GM06990 (cell line): ENCODE measurements around the gene ZNF143.
A peak's percentile ranks its signal among the peaks of the same experiment; 100 is the strongest.

Source experiments
- DNase-seq: peaks from one replicate; pipeline ENCODE4 v3.0.0-alpha.2; 2011; ENCODE audit not compliant: insufficient read length; ENCODE audit errors: extremely low read depth
- H3K27me3 ChIP-seq: replicated peaks from 2 replicates; pipeline ENCODE4 v1.6.0; 2011; ENCODE audit warnings: low read length; ENCODE audit not compliant: control insufficient read depth, insufficient read depth
- H3K36me3 ChIP-seq: 2 replicates; pipeline ENCODE4 v1.5.1; 2011; ENCODE audit warnings: low read length; ENCODE audit not compliant: control insufficient read depth, insufficient read depth
- H3K4me3 ChIP-seq: replicated peaks from 2 replicates; pipeline ENCODE4 v1.5.1; 2011; ENCODE audit warnings: low read depth, mild to moderate bottlenecking, control low read depth, low read length
- TF ChIP-seq, protein P1 (sequence below): IDR thresholded peaks from 2 replicates; pipeline ENCODE4 v1.5.1; 2011; ENCODE audit warnings: low read length, control low read depth, mild to moderate bottlenecking, inconsistent platforms; ENCODE audit not compliant: insufficient read depth, poor library complexity, severe bottlenecking

ZNF143 gene

DNA sequence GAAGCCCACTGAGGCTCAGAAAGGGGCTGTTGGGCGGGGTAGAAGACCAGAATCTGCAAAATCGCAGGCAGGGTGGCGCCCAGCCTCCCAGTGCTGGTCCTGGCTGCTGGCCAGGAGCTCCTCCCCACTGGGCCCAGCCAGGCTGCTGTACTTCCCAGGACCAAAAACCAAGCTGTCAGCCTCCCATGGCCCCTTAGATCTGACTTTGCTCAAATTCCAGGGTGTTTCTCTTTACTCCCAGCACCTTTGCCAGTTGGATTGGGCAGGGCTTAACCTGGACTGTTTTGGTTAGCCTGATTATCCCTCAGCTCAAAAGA is 68.5 kb downstream of the ZNF143 start:
- Histone ChIP-seq H3K36me3 (peaks cover 2% of the 10 kb centered on the region), H3K4me3 (no peak overlapping the region), H3K27me3 (no peaks in the 10 kb centered on the region)
- TF ChIP-seq, protein P1, sequence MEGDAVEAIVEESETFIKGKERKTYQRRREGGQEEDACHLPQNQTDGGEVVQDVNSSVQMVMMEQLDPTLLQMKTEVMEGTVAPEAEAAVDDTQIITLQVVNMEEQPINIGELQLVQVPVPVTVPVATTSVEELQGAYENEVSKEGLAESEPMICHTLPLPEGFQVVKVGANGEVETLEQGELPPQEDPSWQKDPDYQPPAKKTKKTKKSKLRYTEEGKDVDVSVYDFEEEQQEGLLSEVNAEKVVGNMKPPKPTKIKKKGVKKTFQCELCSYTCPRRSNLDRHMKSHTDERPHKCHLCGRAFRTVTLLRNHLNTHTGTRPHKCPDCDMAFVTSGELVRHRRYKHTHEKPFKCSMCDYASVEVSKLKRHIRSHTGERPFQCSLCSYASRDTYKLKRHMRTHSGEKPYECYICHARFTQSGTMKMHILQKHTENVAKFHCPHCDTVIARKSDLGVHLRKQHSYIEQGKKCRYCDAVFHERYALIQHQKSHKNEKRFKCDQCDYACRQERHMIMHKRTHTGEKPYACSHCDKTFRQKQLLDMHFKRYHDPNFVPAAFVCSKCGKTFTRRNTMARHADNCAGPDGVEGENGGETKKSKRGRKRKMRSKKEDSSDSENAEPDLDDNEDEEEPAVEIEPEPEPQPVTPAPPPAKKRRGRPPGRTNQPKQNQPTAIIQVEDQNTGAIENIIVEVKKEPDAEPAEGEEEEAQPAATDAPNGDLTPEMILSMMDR: no peak
- DNase-seq: no peak

- Histone ChIP-seq H3K36me3 (peaks cover 2% of the 10 kb centered on the region), H3K4me3 (no peak overlapping the region), H3K27me3 (no peaks in the 10 kb centered on the region)
- DNase-seq: no peak
- TF ChIP-seq, protein P1: no peak
Measured at GRCh38 chr11:9530020-9530621, 69.3 kb downstream of the ZNF143 start.

- Histone ChIP-seq H3K27me3 (no peaks in the 10 kb centered on the region), H3K36me3 (no peaks in the 10 kb centered on the region), H3K4me3 (no peak overlapping the region)
- TF ChIP-seq, protein P1: peak; percentile 5
- DNase-seq: no peak
Measured at GRCh38 chr11:9530901-9531625, 70.3 kb downstream of the ZNF143 start.

- no peak overlapping the region for H3K4me3 ChIP-seq
- no peaks in the 10 kb centered on the region for H3K27me3 ChIP-seq
- no peaks in the 10 kb centered on the region for H3K36me3 ChIP-seq
- DNase-seq: no peak
- TF ChIP-seq, protein P1: no peak
Measured at GRCh38 chr11:9533058-9533457, 72.2 kb downstream of the ZNF143 start.

DNA sequence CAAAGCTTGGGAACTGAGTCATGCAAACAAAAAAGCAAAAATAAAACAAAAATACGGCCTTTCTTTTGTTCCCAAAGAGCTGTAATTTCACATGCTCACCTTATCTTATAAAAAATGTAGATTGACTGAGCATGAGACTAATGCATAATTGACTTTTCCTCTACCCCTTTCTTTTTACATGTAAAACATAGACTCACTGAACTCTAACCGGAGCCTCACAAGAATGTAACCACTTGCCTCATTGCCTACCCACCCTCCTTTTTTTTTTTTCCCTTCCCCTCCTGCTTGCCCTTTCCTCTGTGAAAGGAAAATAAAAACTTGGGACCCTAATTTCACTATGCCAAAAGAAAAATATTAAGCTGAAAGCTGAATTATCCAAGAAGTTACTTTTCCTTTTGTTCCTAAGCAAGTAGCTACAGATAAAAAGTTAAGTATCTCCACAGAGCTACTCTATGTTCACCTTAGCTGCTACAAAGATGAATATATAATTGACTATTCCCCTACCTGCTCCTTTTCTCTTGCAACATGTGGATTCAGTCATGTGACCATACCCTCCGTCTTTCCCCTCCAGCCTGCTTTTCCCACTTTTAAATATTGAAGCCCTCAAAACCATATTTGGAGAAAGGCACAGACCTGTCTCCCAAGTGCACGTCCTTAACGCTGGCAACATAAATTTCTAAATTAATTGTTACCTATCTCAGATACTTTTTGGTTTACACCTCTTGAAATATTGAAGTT is 73.1 kb downstream of the ZNF143 start:
- no peaks in the 10 kb centered on the region for H3K27me3 ChIP-seq
- DNase-seq: no peak
- TF ChIP-seq, protein P1: no peak
- H3K36me3 ChIP-seq: no peaks in the 10 kb centered on the region
- no peak overlapping the region for H3K4me3 ChIP-seq
